ENCODE results near the gene MRPL23. TPM values are rescaled to one million over a fixed set of nuclear protein-coding genes. Genes with fewer than 3 reads are reported as not detected.
"Not testable (repeated sequence)": the region's sequence is repeated elsewhere in the genome, so short reads cannot be mapped to it uniquely, and the experiment has no call there.

Gene MRPL23
- total RNA-seq, 1 donor from 2014 or later: 60.8 TPM

DNA sequence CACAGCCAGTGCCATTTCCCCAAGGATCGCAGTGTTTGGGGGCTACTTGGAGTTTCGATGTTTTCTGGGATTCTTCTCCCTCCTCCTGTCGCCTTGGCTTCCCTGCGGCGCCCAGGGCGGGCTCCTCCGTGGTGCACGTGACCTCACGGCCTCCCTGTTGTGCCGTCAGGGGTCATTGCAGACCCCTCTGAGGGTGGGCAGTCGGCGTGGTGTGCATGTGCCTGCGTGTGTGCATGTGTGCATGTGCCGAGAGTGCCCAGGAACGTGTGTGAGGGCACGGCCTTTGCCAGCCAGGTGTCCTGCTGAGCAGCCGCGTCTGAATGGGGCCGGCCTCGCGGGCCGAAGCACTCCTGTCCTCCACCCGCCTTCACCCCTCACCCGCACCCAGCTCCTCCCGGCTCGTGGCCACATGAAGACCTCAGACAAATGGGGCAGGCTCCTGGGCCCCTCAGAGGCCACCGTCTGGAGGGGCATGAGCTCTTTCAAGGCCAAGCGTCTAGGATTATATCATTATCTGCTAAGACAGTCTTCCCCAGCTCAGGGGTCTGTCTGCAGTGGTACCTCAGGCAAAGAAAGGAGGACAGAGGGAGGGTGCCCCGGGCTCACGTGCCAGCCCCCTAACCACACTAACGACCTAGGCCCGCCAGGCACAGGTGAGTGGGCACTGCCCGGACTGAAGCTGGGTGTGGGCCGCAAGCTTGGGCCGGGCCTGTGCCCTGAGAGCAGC lies 9.4 kb upstream of the MRPL23 start:
- no peak for DNase-seq (ENCODE audit: low read depth, low spot score)
- peak overlapping the region; percentile 27 for H3K27ac Mint-ChIP-seq (ENCODE audit: unreplicated experiment)

DNA sequence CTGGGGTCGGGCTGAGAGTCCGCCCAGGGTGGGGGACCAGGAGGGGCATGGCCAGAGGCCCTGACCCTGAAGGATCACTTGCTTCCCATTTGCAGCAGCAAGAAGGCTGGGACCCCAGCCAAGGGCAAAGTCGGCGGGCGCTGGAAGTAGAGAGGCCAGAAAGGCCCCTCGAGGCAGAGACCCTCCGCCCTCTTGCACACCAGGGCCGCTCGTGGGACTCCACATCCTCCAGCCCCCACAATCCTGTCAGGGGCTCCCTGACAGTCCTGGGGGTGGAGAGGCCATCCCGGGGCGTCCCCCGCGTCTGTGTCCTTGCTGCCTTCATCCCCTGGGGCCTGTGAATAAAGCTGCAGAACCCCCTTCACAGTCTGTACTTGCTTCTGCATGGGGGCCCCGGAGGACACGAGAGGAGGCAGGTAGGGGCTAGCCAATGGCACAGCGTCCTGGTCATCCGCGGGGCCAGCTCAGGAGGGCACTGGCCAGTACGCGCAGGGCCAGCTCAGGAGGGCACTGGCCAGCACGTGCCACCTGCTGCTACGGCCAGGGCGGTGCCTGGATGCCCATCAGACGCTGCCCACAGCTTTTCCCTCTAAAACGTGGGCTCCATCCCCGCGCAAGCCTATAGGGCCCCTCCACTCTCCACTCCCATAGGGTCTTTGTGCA lies 8.7 kb upstream of the MRPL23 start:
- TF ChIP-seq, protein P1, sequence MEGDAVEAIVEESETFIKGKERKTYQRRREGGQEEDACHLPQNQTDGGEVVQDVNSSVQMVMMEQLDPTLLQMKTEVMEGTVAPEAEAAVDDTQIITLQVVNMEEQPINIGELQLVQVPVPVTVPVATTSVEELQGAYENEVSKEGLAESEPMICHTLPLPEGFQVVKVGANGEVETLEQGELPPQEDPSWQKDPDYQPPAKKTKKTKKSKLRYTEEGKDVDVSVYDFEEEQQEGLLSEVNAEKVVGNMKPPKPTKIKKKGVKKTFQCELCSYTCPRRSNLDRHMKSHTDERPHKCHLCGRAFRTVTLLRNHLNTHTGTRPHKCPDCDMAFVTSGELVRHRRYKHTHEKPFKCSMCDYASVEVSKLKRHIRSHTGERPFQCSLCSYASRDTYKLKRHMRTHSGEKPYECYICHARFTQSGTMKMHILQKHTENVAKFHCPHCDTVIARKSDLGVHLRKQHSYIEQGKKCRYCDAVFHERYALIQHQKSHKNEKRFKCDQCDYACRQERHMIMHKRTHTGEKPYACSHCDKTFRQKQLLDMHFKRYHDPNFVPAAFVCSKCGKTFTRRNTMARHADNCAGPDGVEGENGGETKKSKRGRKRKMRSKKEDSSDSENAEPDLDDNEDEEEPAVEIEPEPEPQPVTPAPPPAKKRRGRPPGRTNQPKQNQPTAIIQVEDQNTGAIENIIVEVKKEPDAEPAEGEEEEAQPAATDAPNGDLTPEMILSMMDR (conservative IDR thresholded peaks at IDR 0.05): no peak
- no peaks in the 10 kb centered on the region for H3K36me3 Mint-ChIP-seq (ENCODE audit: low read depth)
- no peak overlapping the region for H3K4me3 Mint-ChIP-seq
- H3K27me3 Mint-ChIP-seq (ENCODE audit: low read depth): no peaks in the 10 kb centered on the region
- no peak overlapping the region for H3K27ac Mint-ChIP-seq (ENCODE audit: unreplicated experiment)
- no peak for DNase-seq (ENCODE audit: low read depth, low spot score)
- no peaks in the 10 kb centered on the region for H3K9me3 Mint-ChIP-seq
- H3K4me1 Mint-ChIP-seq: peaks cover 12% of the 10 kb centered on the region

More for the DNA sequence above, 9.4 kb upstream of the MRPL23 start:
- Mint-ChIP-seq H3K4me3 (no peak overlapping the region), H3K9me3 (peaks cover 4% of the 10 kb centered on the region), H3K36me3 (ENCODE audit: low read depth) (no peaks in the 10 kb centered on the region), H3K4me1 (peaks cover 19% of the 10 kb centered on the region), H3K27me3 (ENCODE audit: low read depth) (no peaks in the 10 kb centered on the region)
- TF ChIP-seq, protein P1 (conservative IDR thresholded peaks at IDR 0.05): no peak

DNA sequence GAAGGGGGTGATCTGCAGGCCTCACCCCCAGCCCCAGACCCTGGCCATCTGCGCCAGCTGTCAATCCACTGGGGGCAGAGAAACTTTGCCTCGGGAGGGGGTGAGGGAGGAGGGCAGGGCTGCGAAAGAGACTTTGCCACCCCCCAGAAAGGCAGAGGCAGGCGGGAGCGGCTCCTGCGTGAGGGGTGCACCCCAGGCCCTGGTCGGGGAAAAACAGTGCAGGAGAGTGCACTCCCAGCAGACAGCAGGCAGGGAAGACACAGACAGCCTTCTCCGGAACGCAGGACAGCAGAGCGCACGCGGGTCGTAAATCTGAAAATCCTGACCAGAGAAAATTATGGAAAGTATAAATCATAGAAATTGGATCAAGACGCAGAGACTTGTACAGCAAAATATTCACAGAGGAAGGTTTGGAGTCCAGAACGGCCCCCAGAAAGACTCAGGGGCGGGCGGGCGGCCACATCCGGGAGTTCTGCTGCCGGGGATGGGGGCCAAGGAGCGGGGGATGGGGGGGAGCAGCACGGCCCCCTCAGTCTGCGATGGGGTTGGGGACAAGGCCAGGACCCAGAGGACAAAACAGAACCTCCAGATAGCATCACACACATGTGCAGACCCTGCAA lies 8.0 kb upstream of the MRPL23 start:
- TF ChIP-seq, protein P1 (conservative IDR thresholded peaks at IDR 0.05): no peak
- H3K4me1 Mint-ChIP-seq: peaks cover 10% of the 10 kb centered on the region
- no peak for DNase-seq (ENCODE audit: low read depth, low spot score)
- H3K36me3 Mint-ChIP-seq (ENCODE audit: low read depth): no peaks in the 10 kb centered on the region
- peak overlapping the region; percentile 19 for H3K27ac Mint-ChIP-seq (ENCODE audit: unreplicated experiment)
- no peaks in the 10 kb centered on the region for H3K9me3 Mint-ChIP-seq
- H3K27me3 Mint-ChIP-seq (ENCODE audit: low read depth): no peaks in the 10 kb centered on the region
- H3K4me3 Mint-ChIP-seq: no peak overlapping the region

DNA sequence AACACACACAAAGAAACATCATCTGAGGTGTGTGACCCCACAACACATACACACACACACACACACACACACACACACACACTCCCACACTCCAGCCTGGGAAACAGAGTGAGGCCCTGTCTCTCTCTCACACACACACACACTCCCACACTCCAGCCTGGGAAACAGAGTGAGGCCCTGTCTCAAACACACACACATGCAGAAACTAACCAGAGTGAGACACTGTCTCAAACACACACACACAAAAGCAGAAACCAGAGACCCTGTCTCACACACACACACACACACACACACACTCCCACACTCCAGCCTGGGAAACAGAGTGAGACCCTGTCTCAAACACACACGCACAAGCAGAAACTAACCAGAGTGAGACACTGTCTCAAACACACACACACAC lies 7.3 kb upstream of the MRPL23 start:
- not testable (repeated sequence) for DNase-seq (ENCODE audit: low read depth, low spot score); H3K27me3 Mint-ChIP-seq (ENCODE audit: low read depth)
- peak overlapping the region; percentile 96 for H3K27ac Mint-ChIP-seq (ENCODE audit: unreplicated experiment)

DNA sequence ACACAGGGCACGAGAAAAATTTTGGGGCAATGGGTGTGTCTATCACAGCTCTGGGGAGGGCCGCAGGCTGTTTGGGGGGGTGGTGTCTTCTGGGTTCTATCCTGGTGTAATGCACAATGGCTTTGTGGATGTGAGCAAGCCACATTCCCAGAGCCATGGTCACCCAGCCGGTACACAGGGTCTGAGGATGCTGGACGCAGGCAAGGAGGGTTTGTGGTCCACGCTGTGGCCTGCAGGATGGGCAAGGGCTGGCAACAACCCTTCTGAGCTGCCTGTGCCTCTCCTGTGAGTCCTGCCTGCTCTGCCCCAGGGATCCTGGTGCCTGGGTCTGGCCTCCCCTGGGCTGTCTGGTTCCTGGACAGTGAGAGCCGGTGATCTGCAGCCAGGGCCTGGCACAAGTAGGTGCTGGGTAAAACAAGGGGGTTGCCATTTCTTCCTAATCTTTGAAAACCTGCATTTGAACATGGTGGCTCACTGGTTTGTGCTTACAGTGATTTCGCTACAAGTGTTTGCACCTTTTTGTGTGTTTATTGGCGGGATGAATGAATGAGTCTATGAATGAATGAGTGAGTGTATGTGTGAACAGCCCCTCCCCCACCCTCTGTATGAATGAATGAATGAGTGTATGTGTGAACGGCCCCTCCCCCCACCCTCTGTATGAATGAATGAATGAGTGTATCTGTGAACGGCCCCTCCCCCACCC lies 4.4 kb upstream of the MRPL23 start:
- peak; percentile 1 for DNase-seq (ENCODE audit: low read depth, low spot score)
- no peaks in the 10 kb centered on the region for H3K36me3 Mint-ChIP-seq (ENCODE audit: low read depth)
- H3K27ac Mint-ChIP-seq (ENCODE audit: unreplicated experiment): no peak overlapping the region
- no peaks in the 10 kb centered on the region for H3K27me3 Mint-ChIP-seq (ENCODE audit: low read depth)
- H3K4me1 Mint-ChIP-seq: peaks cover 10% of the 10 kb centered on the region
- TF ChIP-seq, protein P1 (conservative IDR thresholded peaks at IDR 0.05): no peak
- no peaks in the 10 kb centered on the region for H3K9me3 Mint-ChIP-seq
- H3K4me3 Mint-ChIP-seq: peak overlapping the region; percentile 55

More for the DNA sequence above, 7.3 kb upstream of the MRPL23 start:
- H3K4me1 Mint-ChIP-seq: peaks cover 10% of the 10 kb centered on the region
- not testable (repeated sequence) for H3K9me3 Mint-ChIP-seq; H3K36me3 Mint-ChIP-seq (ENCODE audit: low read depth); H3K4me3 Mint-ChIP-seq
